Measurements from ENCODE around the gene RFC2. TPM values are rescaled to one million over a fixed set of nuclear protein-coding genes. Genes with fewer than 3 reads are reported as not detected.
A peak's percentile ranks its signal among the peaks of the same experiment; 100 is the strongest.

Gene RFC2
- total RNA-seq, 1 experiment from 2014 or later, result 73.6 TPM

- H4K5ac ChIP-seq (ENCODE audit: insufficient read length, low read depth, low read length), result no peak overlapping the region
- H3K4ac ChIP-seq (ENCODE audit: low read depth, low read length), result no peak overlapping the region
- H3K79me2 ChIP-seq (ENCODE audit: insufficient read depth, low read length), result no peaks in the 10 kb centered on the region
- no peak overlapping the region for H4K8ac ChIP-seq (replicated peaks; ENCODE audit: insufficient read length, low read depth, low read length)
- TF ChIP-seq, protein P1, sequence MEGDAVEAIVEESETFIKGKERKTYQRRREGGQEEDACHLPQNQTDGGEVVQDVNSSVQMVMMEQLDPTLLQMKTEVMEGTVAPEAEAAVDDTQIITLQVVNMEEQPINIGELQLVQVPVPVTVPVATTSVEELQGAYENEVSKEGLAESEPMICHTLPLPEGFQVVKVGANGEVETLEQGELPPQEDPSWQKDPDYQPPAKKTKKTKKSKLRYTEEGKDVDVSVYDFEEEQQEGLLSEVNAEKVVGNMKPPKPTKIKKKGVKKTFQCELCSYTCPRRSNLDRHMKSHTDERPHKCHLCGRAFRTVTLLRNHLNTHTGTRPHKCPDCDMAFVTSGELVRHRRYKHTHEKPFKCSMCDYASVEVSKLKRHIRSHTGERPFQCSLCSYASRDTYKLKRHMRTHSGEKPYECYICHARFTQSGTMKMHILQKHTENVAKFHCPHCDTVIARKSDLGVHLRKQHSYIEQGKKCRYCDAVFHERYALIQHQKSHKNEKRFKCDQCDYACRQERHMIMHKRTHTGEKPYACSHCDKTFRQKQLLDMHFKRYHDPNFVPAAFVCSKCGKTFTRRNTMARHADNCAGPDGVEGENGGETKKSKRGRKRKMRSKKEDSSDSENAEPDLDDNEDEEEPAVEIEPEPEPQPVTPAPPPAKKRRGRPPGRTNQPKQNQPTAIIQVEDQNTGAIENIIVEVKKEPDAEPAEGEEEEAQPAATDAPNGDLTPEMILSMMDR (conservative IDR thresholded peaks at IDR 0.05), result no peak
- H2AFZ ChIP-seq (ENCODE audit: low read length), result no peak overlapping the region
- no peak overlapping the region for H2BK20ac ChIP-seq (ENCODE audit: low read depth, low read length, poor library complexity, severe bottlenecking)
- H4K91ac ChIP-seq (ENCODE audit: insufficient read length, low read depth, low read length), result no peak overlapping the region
- no peak overlapping the region for H3K4me2 ChIP-seq (ENCODE audit: insufficient read depth, insufficient read length, low read length)
- H4K20me1 ChIP-seq (ENCODE audit: control insufficient read depth, insufficient read depth, insufficient read length), result peaks cover 3% of the 10 kb centered on the region
- H3K79me1 ChIP-seq (ENCODE audit: insufficient read depth, low read depth, low read length, poor library complexity, severe bottlenecking), result no peaks in the 10 kb centered on the region
- H2BK12ac ChIP-seq (ENCODE audit: insufficient read length, low read depth, low read length), result no peak overlapping the region
- H3K4me1 ChIP-seq (ENCODE audit: insufficient read depth, low read length), result no peaks in the 10 kb centered on the region
- no peak for DNase-seq
- no peak overlapping the region for H3K4me3 Mint-ChIP-seq
- no peak overlapping the region for H3K23ac ChIP-seq (ENCODE audit: insufficient read length, low read depth, low read length)
- no peak overlapping the region for H2AK5ac ChIP-seq (ENCODE audit: insufficient read length, low read length)
- H3T11ph ChIP-seq (ENCODE audit: low read length), result no peak overlapping the region
- no peak overlapping the region for H2BK120ac ChIP-seq (ENCODE audit: low read depth, low read length, poor library complexity, severe bottlenecking)
- no peak overlapping the region; the same call in 1 of the 2 replicates for H3K14ac ChIP-seq (ENCODE audit: insufficient read depth, low read length)
- H3K27me3 ChIP-seq (ENCODE audit: insufficient read depth, low read length), result no peaks in the 10 kb centered on the region
- H3K23me2 ChIP-seq (ENCODE audit: insufficient read length, low read depth, low read length, poor library complexity, severe bottlenecking), result no peaks in the 10 kb centered on the region
- H3K27me3 Mint-ChIP-seq (ENCODE audit: low read depth), result peaks cover 4% of the 10 kb centered on the region; the same call in 1 of the 2 replicates
- no peak overlapping the region for H3K18ac ChIP-seq (ENCODE audit: insufficient read length, low read depth, low read length)
- peak overlapping the region in 1 of 3 experiments; percentile 35; a peak in 2 of 7 replicates for H3K27ac Mint-ChIP-seq
- H3K9me3 ChIP-seq (ENCODE audit: control insufficient read depth, low read depth, low read length), result no peaks in the 10 kb centered on the region
- no peaks in the 10 kb centered on the region for H3K9me3 Mint-ChIP-seq
- no peak overlapping the region for H3K56ac ChIP-seq (ENCODE audit: insufficient read length, low read depth, low read length)
- no peak overlapping the region for H3K9ac ChIP-seq (ENCODE audit: extremely low read depth, insufficient read length, low read length)
- H2BK15ac ChIP-seq (ENCODE audit: low read depth, low read length), result no peak overlapping the region
- peaks cover 0 to 10% of the 10 kb centered on the region in 2 experiments; a peak in 1 of 4 replicates for H3K4me1 Mint-ChIP-seq
- H3K27ac ChIP-seq (ENCODE audit: insufficient read length, low read depth, low read length), result no peak overlapping the region
- no CpG with 5 or more reads among the region's 15 CpGs for WGBS (ENCODE audit: extremely low coverage, insufficient read length, low lambda C conversion rate)
- H3K36me3 Mint-ChIP-seq (ENCODE audit: insufficient read depth in 1 of 3, low read depth in 3 of 3), result no peaks in the 10 kb centered on the region
- H2BK5ac ChIP-seq (ENCODE audit: insufficient read length, low read length), result no peak overlapping the region
These were observed 38.3 kb downstream of the RFC2 start for GRCh38 chr7:74215921-74216320.

Data from H9 (cell line).